COR-L47 (cell line): ENCODE data around the gene GTF2H1.
"Not testable (repeated sequence)": the region's sequence is repeated elsewhere in the genome, so short reads cannot be mapped to it uniquely, and the experiment has no call there.

Experiments used
- DNase-seq: peaks from one replicate; lab custom pipeline; 2025; lab: John Stamatoyannopoulos, UW

Gene GTF2H1

DNA sequence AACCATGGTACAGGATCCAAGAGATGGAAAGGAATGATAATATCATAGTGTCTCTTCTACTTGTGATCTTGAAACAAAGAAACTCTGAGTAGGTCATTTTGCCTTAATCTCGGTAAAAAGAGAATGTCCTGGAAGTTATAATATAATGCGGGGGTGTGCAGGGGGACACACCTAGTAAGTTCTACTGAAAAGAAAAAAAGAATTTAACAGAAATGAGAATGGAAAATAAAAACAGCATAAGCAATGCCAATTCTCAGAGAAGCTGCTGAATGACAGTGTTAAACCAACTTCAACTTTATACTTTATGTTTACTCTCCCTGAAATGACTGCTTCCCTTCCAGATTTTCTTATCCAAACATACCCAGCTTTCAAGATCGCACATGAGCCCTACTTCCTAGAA lies 2.5 kb upstream of the GTF2H1 start:
- DNase-seq = no peak

DNA sequence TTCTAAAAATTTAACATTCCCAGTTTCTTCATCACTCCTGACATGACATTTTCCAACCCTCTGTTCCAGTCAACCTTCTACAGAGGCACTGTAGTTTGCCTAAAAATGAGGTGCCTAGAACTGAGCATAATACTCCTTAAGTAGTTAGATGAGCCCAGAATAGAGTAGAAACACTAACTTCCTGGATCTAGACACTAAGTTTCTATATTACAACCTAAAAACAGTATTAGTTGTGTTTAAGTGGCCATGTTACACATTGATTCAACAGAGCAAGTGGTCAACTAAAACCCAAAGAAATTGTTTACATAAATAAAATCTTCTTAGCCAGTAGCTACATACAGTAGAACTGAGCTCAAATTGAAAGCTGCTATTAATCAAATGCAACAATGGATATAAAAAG lies 1.8 kb upstream of the GTF2H1 start:
- DNase-seq = no peak

DNA sequence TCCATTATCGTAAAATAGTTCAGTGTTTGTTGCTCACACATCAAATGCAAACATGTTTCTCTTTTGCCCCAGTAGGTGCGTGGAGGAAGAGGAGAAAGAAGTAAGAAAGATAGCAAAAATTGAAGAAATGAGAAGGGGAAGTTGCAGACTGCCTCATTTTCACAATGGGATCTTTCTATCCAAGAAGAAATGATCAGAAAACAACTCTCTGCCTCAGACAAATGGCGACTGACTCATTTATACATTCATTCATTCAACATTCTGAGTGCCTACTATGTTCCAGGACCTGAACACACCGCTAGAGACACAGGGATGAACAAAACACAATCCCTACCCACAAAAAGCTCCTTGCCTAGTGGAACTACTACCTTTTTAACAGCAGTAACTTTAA lies 794 bp upstream of the GTF2H1 start:
- no peak for DNase-seq

DNA sequence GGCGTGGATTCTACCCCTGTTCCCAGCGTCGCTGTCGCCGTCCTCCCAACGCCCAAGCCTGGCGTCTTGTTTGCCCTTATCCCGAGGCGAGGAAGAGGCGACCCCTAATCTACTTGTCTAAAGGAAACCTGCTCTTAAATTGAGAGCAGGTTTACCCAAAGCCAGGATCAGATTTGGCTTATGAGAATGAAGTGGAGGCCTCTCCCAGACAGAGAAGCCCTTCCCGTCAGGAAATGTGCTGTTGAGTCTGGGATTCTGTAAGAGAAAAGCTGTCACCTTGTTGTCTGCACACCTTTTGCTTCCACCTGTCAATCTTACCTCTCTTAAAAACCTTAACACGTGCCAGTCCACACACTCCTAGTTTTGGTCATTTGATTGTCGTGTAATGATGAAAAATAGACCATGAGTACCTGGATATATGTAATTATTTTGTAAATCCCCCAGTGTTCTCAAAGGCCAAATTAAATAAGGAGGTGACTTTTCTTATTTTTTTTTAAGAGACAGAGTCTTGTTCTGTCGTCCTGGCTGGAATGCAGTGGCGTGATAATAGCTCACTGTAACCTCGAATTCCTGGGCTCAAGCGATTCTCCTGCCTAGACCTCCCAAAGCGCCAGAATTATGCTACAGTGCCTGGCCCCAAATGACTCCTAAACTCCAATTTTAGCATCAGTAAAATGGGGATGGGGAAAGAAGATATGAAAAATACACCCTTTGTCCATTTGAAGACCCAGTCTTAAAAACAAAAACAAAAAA lies 627 bp downstream of the GTF2H1 start:
- DNase-seq = no peak

DNA sequence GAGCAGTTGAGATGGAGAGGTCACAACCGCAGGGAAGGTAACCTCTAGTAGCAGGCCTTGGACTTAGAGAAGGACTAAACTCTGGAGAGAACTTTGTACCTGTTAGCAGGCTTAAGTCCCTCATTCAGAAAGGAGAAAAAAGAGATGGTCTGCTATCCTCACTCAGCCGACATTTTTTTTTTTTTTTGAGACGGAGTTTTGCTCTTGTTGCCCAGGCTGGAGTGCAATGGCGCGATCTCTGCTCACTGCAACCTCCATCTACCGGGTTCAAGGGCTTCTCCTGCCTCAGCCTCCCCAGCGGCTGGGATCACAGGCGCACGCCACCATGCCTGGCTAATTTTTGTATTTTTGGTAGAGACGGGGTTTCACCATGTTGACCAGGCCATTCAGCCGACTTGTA lies 1.5 kb downstream of the GTF2H1 start:
- DNase-seq = not testable (repeated sequence)

DNA sequence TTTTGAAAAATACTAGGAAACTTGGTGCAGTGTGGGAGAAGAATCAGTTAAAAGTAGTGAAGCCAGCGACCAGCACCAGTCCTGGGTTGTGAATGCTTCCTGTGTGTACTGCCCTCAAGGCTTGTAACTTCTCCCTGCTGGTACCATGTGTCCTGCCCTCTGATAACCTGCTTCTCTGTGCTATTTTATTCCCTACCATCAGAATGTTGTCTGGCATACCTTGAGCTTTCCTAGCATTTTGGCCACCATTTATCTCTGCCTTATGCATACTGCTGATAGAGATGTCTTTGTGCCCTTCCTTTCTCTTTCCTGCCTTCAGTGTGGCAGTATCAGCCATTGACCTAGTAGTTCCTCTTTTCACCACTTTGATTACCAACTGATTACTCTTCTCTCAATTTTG lies 2.0 kb downstream of the GTF2H1 start:
- DNase-seq = no peak

DNA sequence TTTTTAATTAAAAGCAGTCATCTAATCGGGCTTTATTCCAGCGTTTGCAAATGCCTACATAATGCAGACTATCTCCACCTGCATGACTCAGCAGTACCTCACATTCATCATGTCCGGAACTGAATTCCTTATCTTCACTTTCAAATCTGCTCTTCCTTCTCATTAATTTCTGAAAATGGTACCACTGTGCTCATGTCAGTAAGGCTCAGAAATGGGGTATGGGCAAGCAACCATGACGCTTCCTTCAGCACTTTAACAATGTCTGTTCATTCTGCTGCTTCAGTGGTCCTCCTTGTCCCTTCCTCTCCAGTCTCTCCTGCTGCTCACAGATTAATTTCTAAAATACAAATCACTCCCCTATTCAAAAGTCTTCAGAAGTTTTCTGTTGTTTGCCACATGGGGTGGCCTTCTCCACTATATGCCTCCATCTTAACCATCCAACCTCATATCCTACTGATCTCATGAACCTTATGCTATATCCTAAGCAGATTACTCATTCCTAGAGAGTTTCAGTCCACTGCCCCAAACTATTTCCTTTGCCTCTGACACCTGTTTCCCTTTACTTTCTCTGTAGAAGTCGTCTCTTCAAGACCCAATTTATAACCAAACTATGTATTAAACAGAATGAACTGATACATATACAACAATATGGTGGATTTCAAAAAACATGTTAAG lies 7.0 kb downstream of the GTF2H1 start:
- no peak for DNase-seq

DNA sequence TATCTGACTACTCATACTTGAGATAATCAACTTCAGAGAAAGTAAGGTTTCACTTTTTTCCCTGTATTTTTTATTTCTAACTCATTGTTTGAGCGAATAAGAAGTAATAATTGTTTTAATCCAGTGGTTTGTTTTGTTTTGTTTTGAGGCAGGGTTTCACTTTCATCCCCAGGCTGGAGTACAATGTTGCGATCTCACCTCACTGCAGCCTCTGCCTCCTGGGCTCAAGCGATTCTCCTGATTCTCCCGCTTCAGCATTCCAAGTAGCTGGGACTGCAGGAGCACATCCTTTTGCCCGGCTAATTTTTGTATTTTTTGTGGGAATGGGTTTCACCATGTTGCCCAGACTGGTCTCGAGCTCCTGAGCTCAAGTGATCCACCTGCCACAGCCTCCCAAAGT lies 8.6 kb downstream of the GTF2H1 start:
- no peak for DNase-seq

DNA sequence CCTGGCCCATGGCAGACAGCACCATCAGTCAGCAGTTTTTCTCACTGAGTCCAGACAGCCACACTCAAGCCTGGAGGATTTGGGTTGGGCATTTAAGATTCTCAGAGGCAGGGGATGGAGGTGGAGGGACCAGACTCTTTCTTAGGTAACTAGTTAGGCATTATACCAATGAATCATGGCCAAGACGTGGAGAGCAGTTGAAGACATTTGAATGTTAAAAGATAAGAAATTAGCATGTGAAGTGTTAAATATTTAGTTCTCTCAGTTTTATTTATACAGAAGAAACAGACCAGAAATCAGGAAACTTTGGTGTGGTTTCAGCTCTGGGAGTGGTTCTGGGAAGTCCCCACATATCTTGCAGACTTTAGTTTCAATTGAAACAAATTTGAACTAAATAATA lies 9.9 kb downstream of the GTF2H1 start:
- DNase-seq = no peak

DNA sequence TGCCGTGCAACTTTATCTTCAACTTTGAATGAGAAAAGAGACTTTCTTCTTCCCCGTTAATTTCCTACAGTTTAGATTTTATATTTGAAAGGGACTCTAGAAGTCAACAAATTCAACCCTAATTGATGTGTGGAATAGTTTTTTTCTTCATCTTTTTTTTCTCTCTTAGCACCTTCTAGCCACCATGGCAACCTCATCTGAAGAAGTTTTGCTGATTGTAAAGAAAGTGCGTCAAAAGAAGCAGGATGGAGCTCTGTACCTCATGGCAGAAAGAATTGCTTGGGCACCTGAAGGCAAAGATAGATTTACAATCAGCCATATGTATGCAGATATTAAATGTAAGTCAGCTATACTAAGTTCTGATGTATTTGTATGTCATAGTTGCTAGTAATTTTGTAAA lies 10.5 kb downstream of the GTF2H1 start:
- DNase-seq = no peak

DNA sequence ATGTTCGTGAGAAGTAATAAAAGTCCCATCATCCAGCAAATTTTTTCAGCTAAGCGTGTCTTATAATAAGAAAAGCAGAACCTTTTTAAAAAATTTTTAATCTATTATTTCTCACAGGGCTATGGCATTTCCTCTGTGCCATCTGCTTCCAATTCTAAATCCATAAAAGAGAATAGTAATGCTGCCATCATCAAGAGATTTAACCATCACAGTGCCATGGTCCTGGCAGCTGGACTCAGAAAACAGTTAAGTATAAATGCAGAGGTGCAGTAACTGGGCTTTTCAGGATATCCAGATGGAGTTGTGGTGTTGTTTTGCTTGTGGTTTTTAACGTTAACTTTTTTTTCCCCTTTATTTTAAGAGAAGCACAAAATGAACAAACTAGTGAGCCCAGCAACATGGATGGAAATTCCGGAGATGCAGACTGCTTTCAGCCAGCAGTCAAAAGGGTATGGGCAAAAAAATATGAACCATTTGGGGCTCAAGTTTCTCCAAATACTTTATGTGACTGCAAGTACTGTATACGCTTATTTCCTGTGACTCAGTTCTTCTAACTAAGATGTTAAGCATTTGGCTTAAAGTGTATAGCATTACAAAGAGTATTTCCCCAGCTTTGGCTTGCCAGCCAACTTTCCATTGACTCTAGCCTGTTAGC lies 25.2 kb downstream of the GTF2H1 start:
- DNase-seq = no peak

DNA sequence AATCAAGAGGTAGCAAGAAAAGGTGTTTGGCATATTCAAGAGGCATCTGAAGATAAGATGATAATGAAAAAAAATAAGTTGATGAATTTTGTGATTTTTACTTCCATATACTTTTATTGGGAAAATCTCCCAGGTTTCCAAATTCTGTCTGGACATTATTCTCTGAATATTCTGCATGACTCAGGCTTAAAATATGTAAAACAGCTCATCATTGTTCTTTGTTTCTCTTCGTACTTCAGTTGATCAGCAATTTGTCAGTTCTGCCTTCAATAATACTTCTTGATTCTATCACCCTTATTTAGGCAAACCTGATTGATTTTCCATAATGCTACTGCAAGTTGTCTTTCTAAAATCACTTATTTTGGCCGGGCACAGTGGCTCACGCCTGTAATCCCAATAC lies 30.2 kb downstream of the GTF2H1 start:
- no peak for DNase-seq

DNA sequence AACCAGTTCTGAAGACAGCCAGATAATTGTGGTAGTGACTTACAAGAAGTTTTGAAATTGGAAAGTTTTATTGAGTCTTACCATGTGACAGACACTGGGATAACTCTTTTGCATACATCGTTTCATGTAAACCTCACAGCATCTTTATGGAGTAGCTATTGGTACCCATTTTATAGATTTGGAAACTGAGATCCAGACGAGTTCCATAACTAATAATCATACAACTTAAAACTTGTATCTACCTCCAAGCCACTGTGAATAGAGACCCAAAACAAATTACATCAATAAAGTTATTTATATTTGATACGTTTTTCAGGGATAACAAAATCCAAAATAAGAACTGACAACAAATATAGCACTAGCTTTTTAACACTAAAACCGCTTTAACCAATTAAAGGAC lies 36.3 kb downstream of the GTF2H1 start:
- DNase-seq = no peak

DNA sequence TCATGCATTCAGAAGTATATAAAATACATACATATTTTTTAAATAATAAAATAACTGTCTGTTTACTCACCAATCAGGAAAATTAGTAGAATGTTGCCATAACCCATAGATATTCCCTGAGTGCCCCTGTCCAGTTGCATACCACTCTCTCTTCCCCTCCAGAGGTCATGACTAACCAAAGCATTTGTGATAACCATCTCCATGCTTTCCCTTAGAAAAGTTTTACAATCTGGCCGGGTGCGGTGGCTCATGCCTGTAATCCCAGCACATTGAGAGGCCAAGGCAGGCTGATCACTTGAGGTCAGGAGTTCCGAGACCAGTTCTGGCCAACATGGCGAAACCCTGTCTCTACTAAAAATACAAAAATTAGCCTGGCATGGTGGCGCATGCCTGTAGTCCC lies 38.8 kb downstream of the GTF2H1 start:
- no peak for DNase-seq

DNA sequence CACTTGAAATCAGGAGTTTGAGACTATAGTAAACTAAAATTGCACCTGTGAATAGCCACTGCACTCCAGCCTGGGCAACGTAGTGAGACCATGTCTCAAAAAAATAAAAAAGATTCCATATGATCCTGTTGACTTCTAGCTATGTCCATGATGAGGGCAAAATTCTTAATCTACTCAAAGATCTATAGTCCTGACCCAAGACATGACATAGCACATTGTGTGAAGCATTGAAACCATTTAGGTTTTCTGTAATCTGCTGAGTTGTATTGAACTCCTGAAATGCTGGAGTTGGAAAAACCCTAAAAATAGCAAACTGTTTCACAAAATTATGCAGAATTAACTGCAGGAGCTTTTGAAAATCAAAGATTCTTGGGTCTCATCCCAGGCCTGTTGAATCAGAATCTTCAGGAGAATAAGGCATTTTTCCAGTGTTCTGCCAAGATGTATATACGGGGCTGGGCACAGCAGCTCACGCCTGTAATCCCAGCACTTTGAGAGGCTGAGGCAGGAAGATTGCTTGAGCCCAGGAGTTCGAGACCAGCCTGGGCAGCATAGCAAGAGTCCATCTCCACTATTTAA lies 42.2 kb downstream of the GTF2H1 start:
- DNase-seq = no peak

DNA sequence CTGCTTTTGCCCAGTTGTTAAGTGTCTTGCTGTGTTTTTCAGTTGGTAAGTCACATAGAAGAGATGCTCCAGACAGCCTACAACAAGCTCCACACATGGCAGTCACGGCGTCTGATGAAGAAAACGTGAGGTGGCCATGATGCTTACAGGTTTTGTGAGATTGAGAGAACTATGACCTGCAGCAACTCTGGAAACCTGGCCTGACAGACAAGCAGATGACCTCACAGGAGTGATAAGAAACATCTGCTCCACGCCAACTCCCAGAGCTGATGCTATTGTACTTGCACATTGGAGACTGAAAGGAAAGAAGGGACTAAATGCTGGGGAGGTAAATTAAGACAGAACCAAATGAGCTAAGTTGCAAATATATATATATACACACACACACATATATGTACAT lies 43.4 kb downstream of the GTF2H1 start:
- no peak for DNase-seq

DNA sequence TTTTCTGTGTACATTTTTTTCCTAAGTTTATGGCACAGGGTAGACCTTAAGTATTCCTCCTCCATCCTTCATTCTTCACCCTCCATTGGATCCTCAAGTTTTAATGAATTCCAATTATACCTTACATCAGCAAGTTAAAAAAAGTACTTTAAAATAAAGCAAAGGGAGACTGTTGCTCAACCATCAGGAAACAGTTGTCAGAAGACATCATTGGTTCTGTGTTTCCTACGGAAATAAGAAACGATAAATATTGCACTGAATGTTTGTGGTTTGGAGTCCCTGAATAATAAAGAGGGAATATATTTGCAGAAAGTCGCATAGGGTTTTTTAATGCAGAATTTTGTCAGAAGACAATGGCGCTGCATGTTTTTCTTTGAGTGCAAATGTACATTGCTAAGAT lies 43.9 kb downstream of the GTF2H1 start:
- no peak for DNase-seq

DNA sequence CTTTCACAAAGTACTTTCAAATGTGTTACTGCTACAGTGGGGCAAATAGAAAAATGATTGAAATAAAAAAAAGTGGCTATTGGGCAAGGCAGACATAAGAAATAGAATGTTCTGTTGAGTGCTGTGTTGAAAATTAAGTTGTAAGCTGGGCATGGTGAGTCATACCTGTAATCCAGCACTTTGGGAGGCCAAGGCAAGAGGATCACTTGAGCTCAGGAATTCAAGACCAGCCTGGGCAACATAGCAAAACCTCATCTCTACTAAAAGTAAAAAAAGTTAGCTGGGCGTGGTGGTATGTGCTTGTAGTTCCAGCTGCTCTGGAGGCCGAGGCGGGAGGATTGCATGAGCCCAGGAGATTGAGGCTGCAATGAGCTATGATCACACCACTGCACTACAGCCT lies 45.1 kb downstream of the GTF2H1 start:
- no peak for DNase-seq

DNA sequence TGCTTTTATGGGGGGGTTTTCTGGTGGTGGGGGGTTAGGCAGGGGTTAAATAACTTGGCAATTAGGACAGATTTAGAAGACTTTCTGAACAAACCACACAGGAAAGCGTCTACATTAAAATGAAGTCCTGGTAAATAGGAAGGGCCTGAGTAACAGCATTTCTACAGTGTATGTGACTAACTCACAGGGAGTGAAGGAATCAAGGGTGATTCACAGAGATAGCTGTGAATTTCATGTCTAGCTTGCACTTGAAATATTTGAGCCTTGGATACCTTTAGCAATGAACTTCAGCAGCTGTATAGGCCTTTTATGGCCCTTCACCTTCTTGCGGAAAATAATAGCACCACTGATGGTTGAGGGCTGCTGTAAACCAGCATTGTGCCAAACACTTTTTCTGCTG lies 45.9 kb downstream of the GTF2H1 start:
- no peak for DNase-seq

DNA sequence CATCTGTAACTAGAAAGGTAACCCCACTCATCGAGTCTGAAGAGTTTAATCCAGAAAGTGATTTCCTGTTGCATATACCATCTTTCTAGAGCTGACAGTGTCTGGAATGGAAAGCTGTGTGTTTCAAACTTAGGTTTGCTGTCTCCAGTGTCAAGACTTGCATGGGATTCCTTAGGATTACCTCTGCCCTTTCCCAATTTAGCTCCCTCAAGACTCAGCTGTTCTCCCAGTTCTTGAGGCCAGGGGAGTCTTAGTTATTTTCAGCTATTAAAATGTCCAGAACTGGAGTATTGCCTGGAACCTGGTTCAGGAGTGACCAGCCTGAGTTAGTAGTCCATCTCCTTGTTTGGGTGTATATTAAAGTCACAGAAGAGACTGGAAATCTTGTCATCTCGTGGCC lies 47.0 kb downstream of the GTF2H1 start:
- DNase-seq = no peak

DNA sequence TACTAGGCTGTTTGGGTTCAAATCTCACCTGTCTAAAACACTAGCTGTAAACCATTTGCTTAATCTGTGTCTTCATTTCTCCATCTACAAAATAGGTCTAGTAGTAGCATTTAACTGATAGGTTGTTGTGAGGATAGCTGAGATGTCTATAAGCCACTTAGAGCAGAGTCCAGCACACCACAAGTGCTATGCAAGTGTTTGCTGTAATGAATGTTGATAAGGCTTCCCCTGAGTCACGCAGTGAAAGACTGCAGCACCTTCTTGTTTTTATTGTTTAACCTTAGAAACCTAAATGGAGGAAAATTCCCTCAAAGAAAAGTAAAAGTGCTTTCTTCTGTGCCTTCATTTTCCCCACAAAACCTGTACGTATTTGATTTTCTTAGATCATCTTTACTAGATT lies 48.9 kb downstream of the GTF2H1 start:
- no peak for DNase-seq

DNA sequence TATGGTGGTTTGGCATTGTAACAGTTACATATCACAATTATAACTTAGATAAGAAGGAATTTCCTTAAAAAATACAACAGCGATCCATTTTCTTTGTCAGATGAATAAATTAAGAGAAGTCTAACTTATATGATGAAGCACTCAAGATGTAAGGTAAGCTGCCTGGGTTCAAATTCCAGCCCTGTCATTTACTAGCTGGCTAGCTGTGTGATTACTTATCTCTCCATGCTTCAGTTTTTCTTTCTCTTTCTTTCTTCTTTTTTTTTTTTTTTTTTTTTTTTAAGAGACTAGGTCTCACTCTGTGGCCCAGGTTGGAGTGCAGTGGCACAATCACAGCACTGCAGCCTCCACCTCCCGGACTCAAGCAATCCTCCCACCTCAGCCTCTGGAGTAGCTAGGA lies 49.8 kb downstream of the GTF2H1 start:
- no peak for DNase-seq

DNA sequence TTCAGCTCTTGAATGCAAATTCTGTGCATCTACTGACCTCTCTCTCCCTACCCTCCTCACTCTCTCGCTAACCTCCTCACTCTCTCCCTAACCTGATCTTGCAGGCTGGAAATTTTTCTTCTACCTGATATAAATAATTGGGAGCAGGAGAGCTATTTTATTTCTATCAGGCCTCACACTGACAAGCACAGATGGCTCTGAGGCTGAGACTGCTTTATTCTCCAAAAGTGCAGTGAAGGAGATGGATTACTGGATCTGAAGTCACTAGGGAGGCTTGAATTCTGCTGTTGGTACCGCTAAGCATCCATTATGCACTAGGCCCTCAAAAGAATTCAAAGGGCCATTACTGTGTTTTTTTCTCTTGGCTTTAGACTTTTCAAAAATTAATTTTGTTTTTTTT lies 52.6 kb downstream of the GTF2H1 start:
- no peak for DNase-seq
